GM21390 (cell line): ENCODE data around the gene BEST4.
"Not testable (repeated sequence)": the region's sequence is repeated elsewhere in the genome, so short reads cannot be mapped to it uniquely, and the experiment has no call there.

ENCODE experiments used
- ATAC-seq: cut with Tn5 transposase; IDR thresholded peaks from one replicate; pipeline ENCODE4 v1.9.1; 2021; ENCODE audit not compliant: unreplicated experiment

The BEST4 gene

GRCh38 chr1:44803062-44803311 lies 15.0 kb upstream of the BEST4 start:
- no peak for ATAC-seq

- no peak for ATAC-seq
Measured at GRCh38 chr1:44802306-44803061, 14.5 kb upstream of the BEST4 start.

GRCh38 chr1:44801491-44802305 lies 13.7 kb upstream of the BEST4 start:
- ATAC-seq, result no peak

GRCh38 chr1:44799770-44800584 lies 12.0 kb upstream of the BEST4 start, which contains the start of gene PLK3:
PLK3 (plus strand) TSS chr1:44800377; CDS start chr1:44800464, 87 bp downstream.
- peak; percentile 86 for ATAC-seq

GRCh38 chr1:44798481-44799365 lies 10.8 kb upstream of the BEST4 start:
- ATAC-seq, result no peak

GRCh38 chr1:44797886-44798285 lies 9.9 kb upstream of the BEST4 start:
- not testable (repeated sequence) for ATAC-seq

- ATAC-seq, result no peak
Measured at GRCh38 chr1:44792736-44793502, 4.9 kb upstream of the BEST4 start.

- ATAC-seq, result no peak
Measured at GRCh38 chr1:44790968-44791801, 3.2 kb upstream of the BEST4 start.

GRCh38 chr1:44787506-44787905 lies 464 bp downstream of the BEST4 start:
- no peak for ATAC-seq

GRCh38 chr1:44786841-44787426 lies 1.0 kb downstream of the BEST4 start:
- no peak for ATAC-seq

GRCh38 chr1:44786138-44786840 lies 1.7 kb downstream of the BEST4 start:
- peak; percentile 63 for ATAC-seq

- ATAC-seq, result no peak
Measured at GRCh38 chr1:44785501-44786137, 2.4 kb downstream of the BEST4 start.

- ATAC-seq, result no peak
Measured at GRCh38 chr1:44785029-44785380, 3.0 kb downstream of the BEST4 start.

- no peak for ATAC-seq
Measured at GRCh38 chr1:44784094-44785028, 3.6 kb downstream of the BEST4 start.

- ATAC-seq, result no peak
Measured at GRCh38 chr1:44783697-44784093, 4.3 kb downstream of the BEST4 start.

- no peak for ATAC-seq
Measured at GRCh38 chr1:44780583-44781121, 7.3 kb downstream of the BEST4 start.
